DLD1 (cell line): ENCODE measurements around the gene SETD1B.
"Not testable (repeated sequence)": the region's sequence is repeated elsewhere in the genome, so short reads cannot be mapped to it uniquely, and the experiment has no call there.

ENCODE experiments used
- in situ Hi-C: cut with HindIII; loops from 2 replicates; pipeline ENCODE4 v1.10.0; 2017; ENCODE audit warnings: low sequenced_read_pairs

SETD1B gene

DNA sequence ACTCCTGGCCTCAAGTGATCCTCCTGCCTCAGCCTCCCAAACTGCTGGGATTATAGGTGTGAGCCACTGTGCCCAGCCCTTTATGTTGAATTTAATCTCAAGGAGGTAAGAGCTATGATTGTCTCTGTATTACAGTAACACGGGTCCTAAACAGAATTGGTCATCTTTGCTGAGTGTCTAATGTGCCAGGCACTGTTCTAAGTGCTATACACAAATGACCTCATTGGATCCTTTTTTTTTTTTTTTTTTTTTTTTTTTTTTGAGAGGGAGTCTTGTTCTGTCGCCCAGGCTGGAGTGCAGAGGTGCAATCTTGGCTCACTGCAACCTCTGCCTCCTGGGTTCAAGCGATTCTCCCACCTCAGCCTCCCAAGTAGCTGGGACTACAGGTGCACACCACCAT lies 48.6 kb downstream of the SETD1B start:
- in situ Hi-C loops = not testable (repeated sequence)

DNA sequence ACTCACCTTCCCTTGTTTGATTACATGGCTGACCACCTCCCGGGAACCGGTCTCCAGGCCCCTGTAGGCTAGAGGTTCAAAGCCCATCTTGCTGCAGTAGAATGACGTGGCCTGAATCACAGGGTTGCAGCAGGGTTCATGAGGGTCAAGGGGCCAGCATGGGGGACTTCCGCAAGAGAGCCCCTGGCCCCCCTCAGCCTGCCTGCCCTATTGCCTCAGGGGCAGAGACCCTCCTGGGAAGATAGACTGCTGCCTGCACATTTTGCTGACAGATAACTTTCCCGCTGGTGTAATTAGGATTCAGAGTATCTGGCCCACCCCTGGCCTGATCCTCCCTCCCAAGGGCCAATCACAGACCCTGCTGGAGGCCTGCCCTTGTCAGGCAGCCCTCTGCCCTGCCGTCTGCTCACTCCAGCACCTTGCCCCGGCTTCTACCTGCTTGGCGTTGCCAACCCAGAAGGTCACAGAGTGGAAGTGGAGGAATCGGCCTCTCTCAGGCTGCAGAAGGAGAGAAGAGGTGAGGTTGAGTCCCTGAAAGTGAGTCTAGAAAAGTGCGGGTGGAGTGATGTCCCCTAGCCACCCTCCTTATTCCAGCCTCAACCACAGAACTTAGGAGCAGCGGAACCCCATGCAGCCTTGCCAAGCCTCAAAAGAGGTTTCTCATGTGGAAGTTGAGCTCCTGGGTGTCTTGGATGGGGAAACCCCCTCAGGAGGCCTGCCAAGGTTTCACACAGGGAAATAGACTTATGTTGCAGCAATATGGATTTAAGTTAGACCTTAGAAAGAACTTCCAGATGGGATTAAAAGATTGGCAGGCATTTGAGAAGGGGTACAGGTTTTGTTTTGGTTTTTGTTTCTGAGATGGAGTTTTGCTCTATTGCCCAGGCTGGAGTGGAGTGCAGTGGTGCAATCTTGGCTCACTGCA lies 53.8 kb downstream of the SETD1B start:
- in situ Hi-C loops = no loop called here

DNA sequence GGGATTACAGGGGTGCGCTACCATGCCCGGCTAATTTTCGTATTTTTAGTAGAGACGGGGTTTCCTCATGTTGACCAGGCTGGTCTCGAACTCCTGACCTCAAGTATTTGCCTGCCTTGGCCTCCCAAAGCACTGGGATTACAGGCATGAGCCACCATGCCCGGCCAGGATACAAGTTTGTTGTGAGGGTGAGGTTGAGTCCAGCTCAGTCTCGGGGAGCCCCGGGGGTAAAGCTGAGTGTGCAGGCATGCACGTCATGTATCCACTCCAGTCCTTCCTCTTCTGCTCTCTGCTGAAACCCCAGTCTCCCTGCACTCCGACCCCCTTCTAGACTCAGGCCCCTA lies 54.5 kb downstream of the SETD1B start:
- in situ Hi-C loops = no loop called here

DNA sequence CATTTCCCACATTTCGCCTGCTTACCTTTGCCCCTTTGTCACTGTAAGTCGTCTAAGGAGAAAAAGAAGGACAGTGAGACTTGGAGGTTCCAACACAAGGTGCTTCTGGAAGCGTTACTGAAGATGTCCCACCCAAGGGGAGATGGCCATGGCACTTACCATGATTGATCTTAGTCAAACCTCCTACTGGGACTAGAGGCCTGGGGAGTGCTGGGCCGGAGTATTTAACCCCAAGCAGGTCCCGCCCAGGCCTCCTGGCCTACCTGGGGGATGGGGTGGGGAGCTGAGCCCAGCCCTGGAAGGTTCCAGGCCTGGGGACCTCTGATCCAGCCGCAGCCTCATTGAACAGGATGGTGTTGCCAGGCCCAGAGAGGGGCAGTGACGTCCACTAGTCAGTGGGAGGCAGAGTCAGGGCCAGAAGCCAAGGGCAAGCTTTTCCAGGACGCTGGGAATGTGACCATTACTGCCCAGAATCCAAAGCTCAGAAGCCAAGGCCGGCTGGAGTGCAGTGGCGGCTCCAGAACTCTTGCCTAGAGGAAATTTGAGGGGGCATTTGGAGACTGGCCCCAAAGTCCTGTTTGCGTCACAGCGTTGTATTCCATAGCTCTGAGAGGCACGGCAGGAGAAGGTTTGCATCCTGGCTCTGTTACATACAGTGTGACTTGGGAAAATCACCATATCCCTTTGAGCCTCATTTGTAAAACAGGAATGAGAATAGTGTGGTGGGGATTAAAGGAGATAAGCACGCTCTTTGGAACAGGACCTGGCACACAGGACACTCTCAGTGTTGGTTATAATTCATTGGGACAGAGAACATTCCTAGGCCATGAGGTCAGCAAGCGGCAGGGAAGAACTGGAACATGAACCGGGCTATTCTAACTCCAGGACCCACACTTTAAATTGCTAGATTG lies 55.1 kb downstream of the SETD1B start, which contains the start of gene HPD:
Gene HPD, minus strand, starts transcription at position 198 of the 911 bp plus-strand sequence. Its CDS starts 36 bp downstream, at position 162.
- in situ Hi-C loops = no loop called here

DNA sequence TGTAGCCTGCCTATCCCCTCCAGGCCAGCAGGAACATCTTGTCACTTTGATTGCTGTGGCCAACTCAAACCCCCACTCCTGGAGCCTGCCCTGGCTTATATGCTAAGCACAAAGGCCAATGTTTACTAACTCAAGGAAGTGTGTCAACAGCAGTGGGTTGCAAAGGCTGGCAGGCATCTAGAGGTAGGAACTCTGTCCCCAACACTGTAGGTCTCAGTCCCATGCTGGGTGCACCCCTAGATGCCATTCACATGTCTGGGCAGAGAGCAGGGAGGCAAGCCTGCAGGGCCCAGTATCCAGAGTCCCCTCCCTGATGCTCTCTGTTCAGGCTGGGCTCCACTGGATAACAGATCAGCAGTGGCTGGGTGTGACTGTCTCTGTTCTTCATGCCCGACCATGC lies 56.4 kb downstream of the SETD1B start:
- in situ Hi-C loops = no loop called here

DNA sequence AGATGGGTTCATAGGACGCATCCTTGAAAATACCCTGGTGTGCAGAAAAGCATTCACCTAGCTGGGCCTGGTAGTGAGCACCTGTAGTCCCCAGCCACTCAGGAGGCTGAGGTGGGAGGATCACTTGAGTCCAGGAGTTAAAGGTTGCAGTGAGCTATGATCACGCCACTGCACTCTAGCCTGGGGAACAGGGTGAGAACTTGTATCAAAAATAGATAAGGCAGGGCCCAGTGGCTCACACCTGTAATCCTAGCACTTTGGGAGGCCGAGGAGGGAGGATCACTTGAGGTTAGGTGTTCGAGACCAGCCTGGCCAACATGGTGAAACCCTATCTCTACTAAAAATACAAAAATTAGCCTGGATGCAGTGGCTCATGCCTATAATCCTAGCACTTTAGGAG lies 56.9 kb downstream of the SETD1B start:
- in situ Hi-C loops = not testable (repeated sequence)

DNA sequence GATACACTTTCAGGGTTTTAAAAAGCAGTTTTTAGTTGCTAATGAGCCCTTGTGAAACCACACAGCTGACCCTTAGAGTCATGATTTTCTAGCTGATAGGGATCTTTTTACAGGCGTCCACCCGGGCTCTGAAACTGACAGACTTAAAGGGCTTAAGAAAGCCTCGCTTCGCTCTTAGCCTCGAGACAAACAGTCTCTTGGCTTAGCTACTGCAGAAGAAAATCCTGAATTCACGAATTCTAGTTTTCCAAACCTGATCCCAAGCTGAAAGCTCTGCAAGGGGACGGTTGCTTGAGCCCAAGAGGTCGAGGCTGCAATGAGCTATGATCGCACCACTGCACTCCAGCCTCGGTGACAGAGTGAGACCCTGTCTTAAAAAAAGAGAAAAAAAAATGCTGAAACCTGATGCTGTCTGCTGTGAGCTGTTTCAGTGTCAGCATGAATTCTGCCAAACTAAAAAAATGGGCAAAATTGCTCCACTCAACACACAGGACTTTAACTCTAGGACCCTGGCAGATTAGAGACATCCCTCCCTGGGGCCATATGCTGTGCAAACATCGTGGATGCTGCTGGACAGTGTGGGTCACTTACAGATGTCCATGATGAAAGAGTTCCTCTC lies 57.9 kb downstream of the SETD1B start:
- in situ Hi-C loops = no loop called here

DNA sequence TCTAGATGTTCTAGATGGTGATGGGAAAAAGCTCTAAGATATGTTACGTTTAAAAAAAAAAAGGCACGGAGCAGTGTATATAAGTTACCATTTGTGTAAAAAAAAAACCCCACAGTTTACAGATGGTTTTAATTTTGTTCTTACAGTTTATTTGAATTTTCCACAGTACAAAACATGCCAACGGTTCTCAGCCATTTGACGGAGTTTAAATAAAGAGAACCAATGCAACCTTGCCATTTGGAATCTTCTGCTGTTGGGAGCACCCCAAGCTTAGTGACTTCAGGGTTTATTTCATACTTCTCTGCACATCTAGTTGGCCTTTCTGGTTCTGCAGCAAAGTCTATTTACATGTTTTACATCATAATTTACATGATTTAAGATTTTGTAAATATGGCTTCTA lies 62.5 kb downstream of the SETD1B start:
- in situ Hi-C loops = no loop called here

DNA sequence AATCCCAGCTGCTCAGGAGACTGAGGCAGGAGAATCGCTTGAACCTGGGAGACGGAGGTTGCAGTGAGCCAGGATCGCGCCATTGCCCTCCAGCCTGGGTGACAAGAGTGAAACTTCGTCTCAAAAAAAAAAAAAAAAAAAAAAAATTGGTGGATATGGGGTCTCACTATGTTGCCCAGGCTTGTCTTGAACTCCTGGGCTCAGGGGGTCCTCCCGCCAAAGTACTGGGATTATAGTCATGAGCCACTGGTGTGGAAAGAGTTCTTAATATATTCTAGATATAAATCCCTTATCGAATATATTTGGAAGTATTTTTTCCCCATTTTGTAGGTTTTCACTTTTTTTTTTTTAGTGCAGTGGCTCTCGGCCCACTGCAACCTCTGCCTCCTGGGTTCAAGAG lies 65.4 kb downstream of the SETD1B start:
- in situ Hi-C loops = not testable (repeated sequence)

DNA sequence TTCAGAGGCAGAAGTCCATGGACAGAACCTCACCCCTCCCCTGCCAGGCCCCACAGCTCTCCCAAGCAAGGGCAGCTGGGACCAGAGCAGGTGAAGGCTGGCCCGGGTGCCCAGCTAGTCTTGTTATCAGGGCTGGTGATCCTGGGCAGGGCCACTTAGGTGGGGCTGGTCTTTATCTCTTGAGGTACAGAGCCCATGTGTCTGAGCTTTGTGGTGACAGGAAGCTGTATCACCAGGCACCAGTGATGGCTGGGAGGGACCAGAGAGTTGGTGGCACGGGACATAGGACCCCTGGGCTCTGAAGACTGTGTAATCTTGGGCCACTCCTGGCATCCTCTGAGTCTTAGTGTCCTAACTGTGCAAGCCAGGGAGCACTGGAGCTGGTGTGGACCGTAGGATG lies 67.7 kb downstream of the SETD1B start:
- in situ Hi-C loops = no loop called here

DNA sequence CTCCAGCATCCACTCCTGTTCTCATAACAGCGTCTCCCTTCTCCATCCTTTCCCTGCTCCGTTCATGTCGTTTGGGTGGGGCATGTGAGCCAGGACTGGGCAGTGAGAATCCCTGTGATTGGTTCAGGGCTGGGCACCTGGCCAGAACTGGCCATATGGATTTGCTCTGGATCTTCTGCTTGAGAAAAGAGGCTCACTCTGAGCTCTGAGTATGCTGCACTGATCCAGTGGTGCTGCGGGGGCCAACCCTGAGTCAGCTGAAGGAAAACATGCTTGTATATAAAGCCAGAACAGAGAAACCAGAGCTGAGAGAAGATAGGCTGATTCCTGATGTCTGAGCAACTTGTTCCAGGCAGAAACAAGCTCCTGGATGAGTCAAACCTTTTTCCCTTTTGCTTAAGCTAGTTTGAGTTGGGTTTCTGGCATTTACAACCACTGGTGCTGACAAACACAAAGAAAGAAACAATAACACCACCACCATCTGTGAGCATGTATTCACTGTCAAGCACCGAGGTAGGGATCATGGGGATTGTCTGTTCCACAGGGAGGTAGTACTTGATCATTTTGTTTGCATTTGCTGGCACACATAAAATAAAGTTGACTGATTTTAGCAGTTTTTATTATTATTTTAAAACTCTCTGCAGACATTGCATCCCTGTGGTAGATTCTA lies 68.9 kb downstream of the SETD1B start:
- in situ Hi-C loops = no loop called here

DNA sequence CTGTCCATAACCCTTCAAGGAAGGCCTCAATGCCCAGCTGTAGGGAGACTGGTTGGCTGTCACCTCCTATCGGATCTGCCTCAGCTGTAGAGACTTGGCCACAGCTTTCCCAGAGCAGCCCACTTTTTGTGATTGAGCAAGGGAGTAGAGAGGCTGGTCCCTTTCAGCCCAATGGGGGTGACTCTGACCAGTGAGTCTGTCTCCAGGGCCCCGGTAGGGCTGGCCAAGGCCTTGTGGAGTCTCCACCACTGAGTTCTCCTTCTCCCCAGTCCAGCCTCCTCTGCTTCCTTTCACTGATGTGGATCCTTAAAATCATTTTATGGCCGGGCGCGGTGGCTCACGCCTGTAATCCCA lies 69.4 kb downstream of the SETD1B start:
- in situ Hi-C loops = no loop called here

DNA sequence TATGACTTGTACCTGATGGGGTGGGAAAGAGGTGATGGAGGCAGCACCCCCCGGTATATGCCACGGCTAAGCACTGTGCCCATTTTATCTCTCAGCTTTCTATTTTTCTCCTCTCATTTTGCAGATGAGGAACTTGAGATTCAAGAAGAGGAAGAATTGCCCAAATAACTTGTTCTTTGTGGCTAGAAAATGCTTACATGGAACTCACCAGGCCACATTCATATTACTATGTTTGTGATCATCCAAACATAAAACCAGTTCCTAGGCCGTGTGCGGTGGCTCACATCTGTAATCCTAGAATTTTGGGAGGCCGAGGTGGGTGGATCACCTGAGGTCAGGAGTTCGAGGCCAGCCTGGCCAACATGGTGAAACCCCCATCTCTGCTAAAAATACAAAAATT lies 70.3 kb downstream of the SETD1B start:
- in situ Hi-C loops = no loop called here

DNA sequence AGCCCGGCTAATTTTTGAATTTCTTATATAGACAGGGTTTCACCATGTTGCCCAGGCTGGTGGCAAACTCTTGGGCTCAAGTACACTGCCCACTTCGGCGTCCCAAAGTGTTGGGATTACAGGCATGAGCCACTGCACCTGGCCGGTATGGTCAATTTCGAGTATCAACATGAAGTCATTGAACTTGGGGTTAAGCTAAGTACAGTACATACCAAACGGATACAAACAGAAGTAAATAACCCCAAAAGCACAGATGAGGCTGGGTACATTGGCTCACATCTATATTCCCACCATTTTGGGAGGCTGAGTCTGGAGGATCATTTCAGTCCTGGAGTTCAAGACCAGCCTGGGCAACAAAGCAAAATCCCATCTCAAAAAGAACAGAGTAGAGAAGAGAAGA lies 71.8 kb downstream of the SETD1B start:
- in situ Hi-C loops = no loop called here

DNA sequence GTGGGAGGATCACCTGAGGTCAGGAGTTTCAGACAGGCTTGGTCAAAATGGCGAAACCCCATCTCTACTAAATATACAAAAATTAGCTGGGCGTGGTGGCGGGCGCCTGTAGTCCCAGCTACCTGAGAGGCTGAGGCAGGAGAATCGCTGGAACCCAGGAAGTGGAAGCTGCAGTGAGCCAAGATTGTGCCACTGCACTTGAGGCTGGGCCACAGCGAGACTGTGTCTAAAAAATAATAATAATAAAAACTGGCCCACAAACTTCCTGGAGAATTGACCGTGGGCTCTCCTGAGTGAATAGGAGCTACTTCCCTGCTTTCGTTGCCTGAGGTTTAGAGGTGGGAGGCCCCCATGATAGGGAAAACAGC lies 72.3 kb downstream of the SETD1B start:
- in situ Hi-C loops = not testable (repeated sequence)
